Epithelial cell of esophagus (primary cell): ENCODE data around the gene MEOX1.

Source experiments
- DNase-seq: peaks from one replicate; pipeline ENCODE4 v3.0.0; 2010; ENCODE audit warnings: low read depth
- H3K4me3 ChIP-seq: 2 replicates; pipeline ENCODE4 v1.5.1; 2011; ENCODE audit warnings: mild to moderate bottlenecking, low read length, control low read depth
- CTCF ChIP-seq: IDR thresholded peaks from 2 replicates; pipeline ENCODE4 v1.5.1; 2011; ENCODE audit warnings: low read depth, mild to moderate bottlenecking, low read length, control low read depth, inconsistent platforms; ENCODE audit not compliant: insufficient read depth; ENCODE audit errors: missing control alignments

The MEOX1 gene

GRCh38 chr17:43661699-43662412 lies at the start of gene MEOX1:
Gene MEOX1, minus strand, starts transcription at chr17:43661922. Its CDS starts 388 bp downstream, at chr17:43661534.
- no peak for TF ChIP-seq CTCF
- peak; percentile 74 for DNase-seq
- no peak within 1 kb of the TSS for H3K4me3 ChIP-seq

- H3K4me3 ChIP-seq = no peak overlapping the region
- DNase-seq = peak; percentile 52
- no peak for TF ChIP-seq CTCF
Observed at GRCh38 chr17:43710101-43710500, 48.4 kb upstream of the MEOX1 start.

- H3K4me3 ChIP-seq = no peak overlapping the region
- no peak for TF ChIP-seq CTCF
- DNase-seq = no peak
Observed at GRCh38 chr17:43709210-43709609, 47.5 kb upstream of the MEOX1 start.

GRCh38 chr17:43707184-43707583 lies 45.5 kb upstream of the MEOX1 start:
- TF ChIP-seq CTCF = no peak
- no peak for DNase-seq
- no peak overlapping the region for H3K4me3 ChIP-seq

- no peak for TF ChIP-seq CTCF
- H3K4me3 ChIP-seq = no peak overlapping the region
Observed at GRCh38 chr17:43706235-43706634, 44.5 kb upstream of the MEOX1 start.

GRCh38 chr17:43703630-43704029 lies 41.9 kb upstream of the MEOX1 start:
- no peak for TF ChIP-seq CTCF
- no peak overlapping the region for H3K4me3 ChIP-seq
- DNase-seq = no peak

More at GRCh38 chr17:43706235-43706634, 44.5 kb upstream of the MEOX1 start:
- no peak for DNase-seq

- no peak overlapping the region for H3K4me3 ChIP-seq
- DNase-seq = no peak
- no peak for TF ChIP-seq CTCF
Observed at GRCh38 chr17:43702637-43703036, 40.9 kb upstream of the MEOX1 start.
